A673 (cell line): ENCODE results near the gene ARHGEF1.

Source experiments
- EZH2 ChIP-seq: fragments of 200-600 bp; sonication (generic); IDR thresholded peaks from 2 replicates; pipeline ENCODE4 v1.6.1; 2017; ENCODE audit warnings: borderline replicate concordance, low read depth, mild to moderate bottlenecking, mixed read lengths, antibody characterized with exemption, low read length; ENCODE audit not compliant: poor library complexity, severe bottlenecking
- TF ChIP-seq, protein P1 (sequence below): fragments of 300-800, 200-600 bp; sonication (generic); conservative IDR thresholded peaks from 2 replicates; pipeline ENCODE4 v1.5.1; 2017; ENCODE audit warnings: low read depth, mild to moderate bottlenecking, antibody characterized with exemption, low read length, moderate library complexity, mixed read lengths

- TF ChIP-seq, protein P1, sequence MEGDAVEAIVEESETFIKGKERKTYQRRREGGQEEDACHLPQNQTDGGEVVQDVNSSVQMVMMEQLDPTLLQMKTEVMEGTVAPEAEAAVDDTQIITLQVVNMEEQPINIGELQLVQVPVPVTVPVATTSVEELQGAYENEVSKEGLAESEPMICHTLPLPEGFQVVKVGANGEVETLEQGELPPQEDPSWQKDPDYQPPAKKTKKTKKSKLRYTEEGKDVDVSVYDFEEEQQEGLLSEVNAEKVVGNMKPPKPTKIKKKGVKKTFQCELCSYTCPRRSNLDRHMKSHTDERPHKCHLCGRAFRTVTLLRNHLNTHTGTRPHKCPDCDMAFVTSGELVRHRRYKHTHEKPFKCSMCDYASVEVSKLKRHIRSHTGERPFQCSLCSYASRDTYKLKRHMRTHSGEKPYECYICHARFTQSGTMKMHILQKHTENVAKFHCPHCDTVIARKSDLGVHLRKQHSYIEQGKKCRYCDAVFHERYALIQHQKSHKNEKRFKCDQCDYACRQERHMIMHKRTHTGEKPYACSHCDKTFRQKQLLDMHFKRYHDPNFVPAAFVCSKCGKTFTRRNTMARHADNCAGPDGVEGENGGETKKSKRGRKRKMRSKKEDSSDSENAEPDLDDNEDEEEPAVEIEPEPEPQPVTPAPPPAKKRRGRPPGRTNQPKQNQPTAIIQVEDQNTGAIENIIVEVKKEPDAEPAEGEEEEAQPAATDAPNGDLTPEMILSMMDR, result no peak
- no peak for TF ChIP-seq EZH2
These were observed 6.9 kb downstream of the ARHGEF1 start for GRCh38 chr19:41889896-41890295.
